ENCODE data around the gene PLCB1.

PLCB1 gene

DNA sequence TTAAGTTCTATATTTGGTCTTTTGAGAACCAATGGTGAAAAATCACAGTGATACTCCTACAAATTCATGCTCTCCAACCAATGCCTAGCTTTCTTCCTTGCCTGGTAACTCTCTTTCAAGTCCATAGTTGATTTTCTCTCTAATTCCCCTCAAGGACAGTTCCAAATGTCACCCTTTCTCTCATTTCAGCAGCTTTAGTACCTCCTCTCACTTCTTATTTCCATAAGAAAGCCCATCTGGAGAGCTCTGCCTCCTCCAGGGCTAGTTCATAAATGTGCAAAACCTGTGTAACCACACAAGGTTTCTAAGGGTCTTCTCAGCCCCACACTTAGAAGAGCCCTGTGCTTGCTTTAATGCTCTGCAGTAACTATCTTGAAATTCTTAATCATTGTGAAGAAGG lies 781.4 kb downstream of the PLCB1 start:
- FAIRE-seq: no peak

DNA sequence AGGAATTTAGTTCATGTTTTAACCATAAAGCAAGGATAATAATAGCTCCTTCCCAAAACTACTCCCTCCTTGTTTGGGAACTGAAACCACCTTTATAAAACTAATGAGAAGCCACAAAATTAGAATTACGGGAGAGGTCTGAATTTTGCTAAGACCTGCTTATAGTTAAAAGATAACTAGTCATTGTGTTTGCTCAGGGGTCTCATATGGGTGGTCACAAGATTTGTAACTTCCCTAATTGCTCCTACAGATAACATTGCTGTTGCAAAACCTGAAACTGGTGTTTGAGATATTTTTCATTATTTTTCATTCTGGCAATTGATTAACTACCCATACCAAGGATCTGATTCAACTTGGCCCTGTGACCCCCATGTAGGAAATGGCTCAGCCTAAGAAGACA lies 782.4 kb downstream of the PLCB1 start:
- no peak for FAIRE-seq

DNA sequence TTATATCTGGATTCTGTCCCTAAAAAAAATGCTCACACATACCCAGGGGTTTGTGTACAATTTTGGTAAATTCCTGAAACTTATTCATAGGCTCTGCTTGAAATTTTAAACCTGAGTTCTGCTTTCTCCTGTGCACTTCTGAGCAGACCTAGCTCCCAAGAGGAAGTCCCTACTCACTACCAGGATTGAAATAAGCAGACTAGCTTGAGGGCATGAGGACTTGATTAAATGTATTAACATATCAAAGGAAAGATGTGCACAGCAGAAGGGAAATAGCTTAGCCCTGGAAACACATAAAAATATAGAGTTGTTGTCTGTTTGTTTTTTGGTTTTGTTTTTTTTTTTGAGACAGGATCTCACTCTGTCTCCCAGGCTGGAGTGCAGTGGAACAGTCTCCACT lies 785.0 kb downstream of the PLCB1 start:
- FAIRE-seq: no peak

DNA sequence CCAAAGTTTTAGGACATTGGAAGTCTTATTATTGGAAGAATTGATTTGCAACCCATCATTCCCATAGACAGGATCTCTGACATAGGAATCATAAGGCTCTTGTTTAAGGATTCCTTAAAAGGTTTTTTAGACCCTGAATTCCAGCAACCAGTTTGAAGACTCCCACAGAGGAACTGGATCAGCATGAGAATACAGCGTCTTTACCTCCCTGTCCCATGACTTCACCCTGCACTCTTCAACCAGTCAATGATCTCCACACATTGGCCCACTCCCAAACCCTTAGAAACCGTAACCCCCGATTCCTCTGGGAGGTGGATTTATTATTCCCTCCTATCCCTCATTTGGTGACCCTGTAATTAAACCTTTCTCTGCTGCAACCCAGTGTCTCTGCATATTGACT lies 786.1 kb downstream of the PLCB1 start:
- FAIRE-seq: no peak

DNA sequence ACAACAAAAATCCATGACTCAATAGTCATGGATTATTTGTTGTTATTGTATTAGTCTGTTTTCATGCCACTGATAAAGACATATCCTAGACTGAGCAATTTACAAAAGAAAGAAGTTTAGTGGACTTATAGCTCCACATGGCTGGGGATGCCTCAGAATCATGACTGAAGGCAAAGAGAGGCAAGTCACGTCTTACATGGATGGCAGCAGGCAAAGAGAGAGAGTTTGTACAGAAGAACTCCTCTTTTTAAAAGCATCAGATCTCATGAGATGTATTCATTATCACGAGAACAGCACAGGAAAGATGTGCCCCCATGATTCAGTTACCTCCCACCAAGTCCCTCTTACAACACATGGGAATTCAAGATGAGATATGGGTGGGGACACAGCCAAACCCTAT lies 792.5 kb downstream of the PLCB1 start:
- no peak for FAIRE-seq

DNA sequence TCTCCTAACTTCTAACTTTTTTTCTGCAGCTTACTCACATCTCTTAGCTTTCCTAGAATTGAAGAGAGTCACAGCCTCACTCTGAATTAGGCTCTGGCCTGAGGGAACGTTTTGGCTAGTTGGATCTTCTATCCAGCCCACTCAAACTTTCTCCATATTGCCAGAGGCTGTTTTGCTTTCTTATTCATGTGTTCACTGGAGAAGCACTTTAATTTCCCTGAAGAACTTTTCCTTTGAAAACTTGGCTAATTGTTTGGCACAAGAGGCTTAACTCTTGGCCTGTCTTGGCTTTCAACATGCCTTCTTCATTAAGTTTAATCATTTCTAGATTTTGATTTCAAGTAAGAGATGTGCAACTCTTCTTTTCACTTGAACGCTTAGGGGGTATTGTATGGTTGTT lies 798.7 kb downstream of the PLCB1 start:
- FAIRE-seq: no peak

DNA sequence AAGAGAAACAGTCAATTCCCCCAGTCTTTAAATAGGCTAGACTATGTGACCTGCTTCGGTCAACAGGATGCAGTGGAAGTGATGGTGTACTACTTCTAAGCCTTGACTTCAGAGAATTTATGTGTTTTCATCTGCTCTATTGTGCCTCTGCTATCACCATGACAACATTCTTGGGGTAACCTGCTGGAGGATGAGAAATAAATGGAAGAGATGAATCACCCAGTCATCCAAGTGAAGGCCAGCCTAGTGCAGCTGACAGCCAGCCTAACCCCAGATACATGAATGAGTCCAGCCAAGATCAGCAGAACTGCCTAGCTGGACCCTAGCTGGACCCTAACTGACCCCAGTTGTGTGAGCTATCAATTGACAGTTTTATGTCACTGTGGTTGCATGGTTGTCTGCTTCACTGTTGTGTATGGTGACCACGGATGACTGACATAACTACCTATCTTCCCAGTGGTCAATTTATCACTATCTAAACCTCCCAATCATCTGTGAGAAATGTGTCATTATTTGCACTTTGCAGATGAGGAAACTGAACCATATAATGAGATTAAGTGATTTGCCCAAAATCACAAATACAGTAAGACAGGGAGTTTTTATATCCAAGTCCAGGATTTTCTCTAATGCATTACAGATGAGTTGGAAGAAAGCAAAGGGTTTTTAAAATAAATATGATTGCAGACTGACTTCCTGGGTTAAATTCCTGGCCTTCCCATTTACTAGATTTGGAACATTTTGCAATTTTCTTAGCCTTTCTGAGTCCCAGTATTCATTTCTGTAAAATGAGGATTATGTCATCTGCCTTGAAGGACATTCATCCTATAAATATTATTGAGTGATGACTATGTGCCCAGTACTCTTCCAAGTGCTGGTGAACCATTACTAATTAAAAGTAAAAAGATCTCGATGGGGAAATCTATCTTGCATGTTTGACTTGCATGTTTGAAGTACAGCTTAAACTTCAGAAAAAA lies 800.4 kb downstream of the PLCB1 start:
- FAIRE-seq: no peak

DNA sequence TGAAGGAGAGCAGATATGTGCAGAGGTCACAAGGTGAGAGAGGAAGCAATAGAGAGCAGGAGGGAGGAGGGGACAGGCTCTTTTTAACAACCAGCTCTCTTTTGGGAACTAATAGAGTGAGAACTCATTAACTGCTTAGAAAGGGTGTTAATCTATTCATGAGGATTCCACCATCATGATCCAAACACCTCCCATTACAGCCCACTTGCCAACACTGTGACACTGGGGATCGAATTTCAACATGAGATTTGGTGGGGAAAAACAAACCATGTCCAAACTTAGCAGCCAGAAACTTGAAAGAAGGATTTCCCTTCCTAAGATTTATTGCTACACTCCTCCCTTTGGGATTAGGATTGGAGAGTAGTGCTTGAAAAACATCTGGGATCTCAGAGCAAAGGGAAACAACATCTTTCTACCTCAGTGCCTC lies 801.3 kb downstream of the PLCB1 start:
- no peak for FAIRE-seq

DNA sequence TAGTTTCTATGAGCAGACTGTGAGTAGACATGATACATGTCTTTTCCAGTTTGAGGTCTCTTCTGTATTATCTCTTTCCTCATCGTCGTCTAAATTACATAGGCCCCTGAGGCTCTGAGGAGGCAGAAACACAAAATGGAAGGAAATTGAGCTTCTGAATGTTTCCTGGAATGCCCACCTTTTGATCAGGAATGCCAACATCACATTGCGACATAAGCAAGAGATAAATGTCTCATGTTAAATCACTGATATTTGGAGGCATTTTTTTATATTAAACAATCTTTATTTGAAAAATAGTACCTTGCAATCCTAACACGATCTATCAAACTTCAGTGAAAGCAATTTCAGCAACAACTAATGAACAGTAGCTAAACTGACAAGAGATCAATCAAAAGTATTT lies 802.3 kb downstream of the PLCB1 start:
- no peak for FAIRE-seq
